ENCODE results near the gene HIBADH.

The HIBADH gene

GRCh38 chr7:27484451-27484850 is 178.2 kb downstream of the HIBADH start:
- no peak for DNase-seq

- no peak for DNase-seq
Observed at GRCh38 chr7:27482219-27482618, 180.5 kb downstream of the HIBADH start.

DNA sequence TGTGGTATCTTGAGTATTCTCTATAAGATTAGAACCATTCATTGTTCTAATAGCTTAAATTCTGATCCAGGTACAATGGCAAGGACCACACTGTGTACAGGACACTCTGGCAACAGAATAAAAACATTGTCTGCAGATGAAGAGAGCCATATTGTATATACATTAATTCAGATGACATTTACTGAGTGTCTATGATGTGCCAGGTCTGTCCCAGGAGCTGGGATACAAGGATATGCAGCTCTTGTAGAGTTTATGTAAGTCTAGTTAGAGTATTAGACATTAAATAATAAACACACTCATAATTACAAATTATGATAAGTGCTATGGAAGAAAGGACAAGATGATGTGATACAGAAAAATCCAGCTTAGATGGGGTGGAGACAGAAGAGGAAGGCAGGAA is 184.1 kb downstream of the HIBADH start:
- DNase-seq = no peak

DNA sequence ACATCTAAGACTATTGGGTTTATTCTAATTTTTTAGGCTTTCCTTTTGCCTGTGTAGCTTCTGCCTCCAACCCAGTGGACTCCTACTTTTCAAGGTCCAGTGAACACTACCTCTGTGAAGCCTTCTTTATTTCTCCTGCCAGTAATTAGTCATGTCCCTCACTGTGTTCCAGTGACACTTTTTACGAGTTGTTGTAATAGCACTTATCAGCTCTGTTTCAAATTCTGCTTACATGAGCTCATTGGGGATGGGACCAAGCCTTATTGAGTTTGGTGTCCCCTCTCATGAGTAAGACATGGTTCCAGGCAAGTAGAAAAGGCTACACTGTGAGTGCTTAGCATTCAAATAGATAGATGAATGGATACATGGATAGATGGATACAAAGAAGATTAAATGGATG is 184.6 kb downstream of the HIBADH start:
- no peak for DNase-seq

DNA sequence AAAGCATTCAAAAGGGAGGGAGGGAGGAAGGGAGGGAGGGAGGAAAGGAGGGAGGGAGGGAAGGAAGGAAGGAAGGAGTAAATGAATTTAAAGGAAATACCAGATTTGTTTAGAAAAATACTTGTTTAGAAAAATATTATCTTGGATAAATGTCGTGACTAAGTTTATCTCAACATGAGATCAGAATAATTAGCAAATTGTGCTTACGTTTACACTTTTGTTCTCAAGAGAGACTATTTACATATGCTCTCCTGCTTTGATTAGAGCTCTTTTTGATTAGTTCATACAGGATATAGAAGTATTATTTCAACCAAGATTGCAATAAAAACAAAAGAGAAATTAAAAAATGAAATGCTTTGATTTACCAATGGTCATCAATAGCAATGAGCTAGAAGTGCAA is 186.2 kb downstream of the HIBADH start:
- DNase-seq = no peak
